Suprapubic skin (tissue), 4 donors: ENCODE measurements around the gene CCSER1.

ENCODE experiments used
- POLR2A ChIP-seq, 2 donors: fragments of 450-650 bp; IDR thresholded peaks; one replicate each; pipeline ENCODE4 v1.6.1; 2017; ENCODE audit warnings: antibody characterized with exemption in 2 of 2, mild to moderate bottlenecking in 2 of 2, moderate library complexity in 2 of 2
- POLR2AphosphoS5 ChIP-seq, 3 donors: sonication (generic); formaldehyde crosslinking; IDR thresholded peaks; one replicate each; pipeline ENCODE4 v1.6.1; 2017; ENCODE audit warnings: antibody characterized with exemption in 3 of 3
- TF ChIP-seq, protein P1 (sequence below), 2 donors: fragments of 200-600 bp in 1 of 2; fragments of 450-650 bp in 1 of 2; sonication (generic) in 1 of 2; IDR thresholded peaks; one replicate each; pipeline ENCODE4 v1.5.1; 2016 to 2019; ENCODE audit warnings: antibody characterized with exemption in 2 of 2, mild to moderate bottlenecking in 1 of 2, moderate library complexity in 1 of 2

DNA sequence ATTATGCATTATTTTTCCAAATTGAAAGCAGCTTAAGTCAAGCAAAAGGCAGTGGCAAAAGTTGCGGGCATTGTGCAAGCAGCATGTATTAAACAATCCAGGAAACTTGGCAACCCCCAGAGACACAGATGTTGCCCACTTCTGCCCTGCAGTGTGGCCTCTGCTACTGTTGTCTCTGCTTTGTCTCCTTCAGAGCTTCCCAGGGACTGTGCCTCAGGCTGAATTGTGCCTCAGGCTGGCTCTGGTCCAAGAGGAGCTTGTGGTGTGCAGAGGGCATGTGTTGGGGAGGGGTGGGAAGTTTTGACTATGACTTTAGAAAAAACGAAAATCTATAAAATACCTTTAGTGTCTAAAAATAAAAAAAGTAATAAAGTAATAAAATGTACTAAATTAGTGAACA is 201.4 kb downstream of the CCSER1 start:
- TF ChIP-seq POLR2A (IDR thresholded peaks at IDR 0.05) (no peak), POLR2AphosphoS5 (IDR thresholded peaks at IDR 0.05) (no peak)
- TF ChIP-seq, protein P1, sequence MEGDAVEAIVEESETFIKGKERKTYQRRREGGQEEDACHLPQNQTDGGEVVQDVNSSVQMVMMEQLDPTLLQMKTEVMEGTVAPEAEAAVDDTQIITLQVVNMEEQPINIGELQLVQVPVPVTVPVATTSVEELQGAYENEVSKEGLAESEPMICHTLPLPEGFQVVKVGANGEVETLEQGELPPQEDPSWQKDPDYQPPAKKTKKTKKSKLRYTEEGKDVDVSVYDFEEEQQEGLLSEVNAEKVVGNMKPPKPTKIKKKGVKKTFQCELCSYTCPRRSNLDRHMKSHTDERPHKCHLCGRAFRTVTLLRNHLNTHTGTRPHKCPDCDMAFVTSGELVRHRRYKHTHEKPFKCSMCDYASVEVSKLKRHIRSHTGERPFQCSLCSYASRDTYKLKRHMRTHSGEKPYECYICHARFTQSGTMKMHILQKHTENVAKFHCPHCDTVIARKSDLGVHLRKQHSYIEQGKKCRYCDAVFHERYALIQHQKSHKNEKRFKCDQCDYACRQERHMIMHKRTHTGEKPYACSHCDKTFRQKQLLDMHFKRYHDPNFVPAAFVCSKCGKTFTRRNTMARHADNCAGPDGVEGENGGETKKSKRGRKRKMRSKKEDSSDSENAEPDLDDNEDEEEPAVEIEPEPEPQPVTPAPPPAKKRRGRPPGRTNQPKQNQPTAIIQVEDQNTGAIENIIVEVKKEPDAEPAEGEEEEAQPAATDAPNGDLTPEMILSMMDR (IDR thresholded peaks at IDR 0.05): no peak
